Measurements from ENCODE around the gene SEPTIN5.

SEPTIN5 gene

GRCh38 chr22:19705181-19705934 lies 8.9 kb upstream of the SEPTIN5 start:
- no peak for DNase-seq

- DNase-seq = no peak
These were observed 7.6 kb upstream of the SEPTIN5 start for GRCh38 chr22:19706661-19707151.

GRCh38 chr22:19707347-19708290 lies 6.7 kb upstream of the SEPTIN5 start:
- DNase-seq = no peak

- DNase-seq = no peak
These were observed 5.8 kb upstream of the SEPTIN5 start for GRCh38 chr22:19708321-19709011.

- DNase-seq = no peak
These were observed 5.1 kb upstream of the SEPTIN5 start for GRCh38 chr22:19709063-19709769.

- DNase-seq = no peak
These were observed 4.1 kb upstream of the SEPTIN5 start for GRCh38 chr22:19710020-19710768.

- no peak for DNase-seq
These were observed 3.6 kb upstream of the SEPTIN5 start for GRCh38 chr22:19710769-19711106.

GRCh38 chr22:19713245-19713644 lies 1.1 kb upstream of the SEPTIN5 start:
- DNase-seq = no peak

- no peak for DNase-seq
These were observed 522 bp upstream of the SEPTIN5 start for GRCh38 chr22:19713650-19714311.

- no peak for DNase-seq
These were observed 1.1 kb downstream of the SEPTIN5 start for GRCh38 chr22:19715188-19715930.

GRCh38 chr22:19716041-19716828 lies 1.9 kb downstream of the SEPTIN5 start:
- no peak for DNase-seq

GRCh38 chr22:19716829-19717105 lies 2.5 kb downstream of the SEPTIN5 start:
- DNase-seq = no peak

- DNase-seq = no peak
These were observed 2.9 kb downstream of the SEPTIN5 start for GRCh38 chr22:19717181-19717580.

- peak; percentile 87 for DNase-seq
These were observed 3.6 kb downstream of the SEPTIN5 start for GRCh38 chr22:19717691-19718455.

- DNase-seq = no peak
These were observed 4.2 kb downstream of the SEPTIN5 start for GRCh38 chr22:19718456-19719049.

- no peak for DNase-seq
These were observed 4.8 kb downstream of the SEPTIN5 start for GRCh38 chr22:19719050-19719482.

GRCh38 chr22:19719488-19720021 lies 5.3 kb downstream of the SEPTIN5 start:
- no peak for DNase-seq

GRCh38 chr22:19720150-19720827 lies 6.0 kb downstream of the SEPTIN5 start:
- no peak for DNase-seq
